Keratinocyte (primary cell): ENCODE measurements around the gene R3HCC1L.

ENCODE experiments used
- CTCF ChIP-seq, 3 experiments: IDR thresholded peaks in 1 of 3; conservative IDR thresholded peaks in 1 of 3; optimal IDR thresholded peaks in 1 of 3; 2 replicates in 2 of 3; 3 replicates in 1 of 3; pipeline versions ENCODE3 to v1.5.1; 2011; ENCODE audit warnings: low read length in 3 of 3, mild to moderate bottlenecking in 3 of 3, moderate library complexity in 2 of 3, control low read depth in 1 of 3, inconsistent platforms in 1 of 3; ENCODE audit not compliant: insufficient read depth in 2 of 3; ENCODE audit errors: extremely low read depth in 1 of 3
- EZH2 ChIP-seq: IDR thresholded peaks from one replicate; pipeline ENCODE4 v1.6.1; 2012; ENCODE audit warnings: inconsistent platforms, mild to moderate bottlenecking, low read length, moderate library complexity

- TF ChIP-seq CTCF (optimal IDR thresholded peaks at IDR 0.05 in 1 of 3, IDR thresholded peaks at IDR 0.05 in 1 of 3, conservative IDR thresholded peaks at IDR 0.05 in 1 of 3; ENCODE audit: extremely low read depth in 1 of 3, insufficient read depth in 2 of 3, low read length in 3 of 3): no peak
- TF ChIP-seq EZH2: no peak
Measured at GRCh38 chr10:98168147-98168546, 33.7 kb downstream of the R3HCC1L start.
